SK-N-SH (cell line): ENCODE data around the gene STRA8.

ENCODE experiments used
- EP300 ChIP-seq, 2 experiments: IDR thresholded peaks; 2 replicates each; pipeline versions ENCODE4 v1.4.0 to v1.6.1; 2012; ENCODE audit warnings: borderline replicate concordance in 1 of 2, low read depth in 1 of 2, low read length in 1 of 2
- JUND ChIP-seq: IDR thresholded peaks from 2 replicates; pipeline ENCODE4 v1.4.0; 2012
- NFIC ChIP-seq: IDR thresholded peaks from 2 replicates; pipeline ENCODE4 v1.4.0; 2012; ENCODE audit warnings: borderline replicate concordance
- RAD21 ChIP-seq: IDR thresholded peaks from 2 replicates; pipeline ENCODE4 v1.6.1; 2012; ENCODE audit warnings: mild to moderate bottlenecking, low read length
- RXRA ChIP-seq: IDR thresholded peaks from 2 replicates; pipeline ENCODE4 v1.4.0; 2012; ENCODE audit warnings: low read depth, mild to moderate bottlenecking, borderline replicate concordance
- YY1 ChIP-seq: IDR thresholded peaks from 2 replicates; pipeline ENCODE4 v1.4.0; 2012; ENCODE audit warnings: low read depth, mild to moderate bottlenecking
- ZBTB33 ChIP-seq: IDR thresholded peaks from 2 replicates; pipeline ENCODE4 v1.4.0; 2012; ENCODE audit warnings: low read depth, borderline replicate concordance
- TF ChIP-seq, protein P1 (sequence below): fragments of 200-600 bp; sonication (generic); IDR thresholded peaks from 2 replicates; pipeline ENCODE4 v1.6.1; 2017; ENCODE audit warnings: antibody characterized with exemption, mild to moderate bottlenecking, moderate library complexity
- TF ChIP-seq, protein P2 (sequence below): IDR thresholded peaks from 2 replicates; pipeline ENCODE4; 2012

- no peak for TF ChIP-seq EP300 (IDR thresholded peaks at IDR 0.05; ENCODE audit: borderline replicate concordance in 1 of 2, low read depth in 1 of 2, low read length in 1 of 2)
- no peak for TF ChIP-seq NFIC
- TF ChIP-seq, protein P1, sequence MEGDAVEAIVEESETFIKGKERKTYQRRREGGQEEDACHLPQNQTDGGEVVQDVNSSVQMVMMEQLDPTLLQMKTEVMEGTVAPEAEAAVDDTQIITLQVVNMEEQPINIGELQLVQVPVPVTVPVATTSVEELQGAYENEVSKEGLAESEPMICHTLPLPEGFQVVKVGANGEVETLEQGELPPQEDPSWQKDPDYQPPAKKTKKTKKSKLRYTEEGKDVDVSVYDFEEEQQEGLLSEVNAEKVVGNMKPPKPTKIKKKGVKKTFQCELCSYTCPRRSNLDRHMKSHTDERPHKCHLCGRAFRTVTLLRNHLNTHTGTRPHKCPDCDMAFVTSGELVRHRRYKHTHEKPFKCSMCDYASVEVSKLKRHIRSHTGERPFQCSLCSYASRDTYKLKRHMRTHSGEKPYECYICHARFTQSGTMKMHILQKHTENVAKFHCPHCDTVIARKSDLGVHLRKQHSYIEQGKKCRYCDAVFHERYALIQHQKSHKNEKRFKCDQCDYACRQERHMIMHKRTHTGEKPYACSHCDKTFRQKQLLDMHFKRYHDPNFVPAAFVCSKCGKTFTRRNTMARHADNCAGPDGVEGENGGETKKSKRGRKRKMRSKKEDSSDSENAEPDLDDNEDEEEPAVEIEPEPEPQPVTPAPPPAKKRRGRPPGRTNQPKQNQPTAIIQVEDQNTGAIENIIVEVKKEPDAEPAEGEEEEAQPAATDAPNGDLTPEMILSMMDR: no peak
- no peak for TF ChIP-seq YY1
- TF ChIP-seq JUND: no peak
- no peak for TF ChIP-seq ZBTB33
- TF ChIP-seq, protein P2, sequence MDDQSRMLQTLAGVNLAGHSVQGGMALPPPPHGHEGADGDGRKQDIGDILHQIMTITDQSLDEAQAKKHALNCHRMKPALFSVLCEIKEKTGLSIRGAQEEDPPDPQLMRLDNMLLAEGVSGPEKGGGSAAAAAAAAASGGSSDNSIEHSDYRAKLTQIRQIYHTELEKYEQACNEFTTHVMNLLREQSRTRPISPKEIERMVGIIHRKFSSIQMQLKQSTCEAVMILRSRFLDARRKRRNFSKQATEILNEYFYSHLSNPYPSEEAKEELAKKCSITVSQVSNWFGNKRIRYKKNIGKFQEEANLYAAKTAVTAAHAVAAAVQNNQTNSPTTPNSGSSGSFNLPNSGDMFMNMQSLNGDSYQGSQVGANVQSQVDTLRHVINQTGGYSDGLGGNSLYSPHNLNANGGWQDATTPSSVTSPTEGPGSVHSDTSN: no peak
- TF ChIP-seq RAD21: no peak
- TF ChIP-seq RXRA: no peak
These were observed 35.6 kb upstream of the STRA8 start for GRCh38 chr7:135197906-135198655.
